ENCODE measurements around the gene DDX28.
"Not testable (repeated sequence)": the region's sequence is repeated elsewhere in the genome, so short reads cannot be mapped to it uniquely, and the experiment has no call there.

DDX28 gene

GRCh38 chr16:67975321-67976105, 47.5 kb downstream of the DDX28 start:
- no peak for DNase-seq
- intact Hi-C loops (cut with DNase I), result no loop called here

DNA sequence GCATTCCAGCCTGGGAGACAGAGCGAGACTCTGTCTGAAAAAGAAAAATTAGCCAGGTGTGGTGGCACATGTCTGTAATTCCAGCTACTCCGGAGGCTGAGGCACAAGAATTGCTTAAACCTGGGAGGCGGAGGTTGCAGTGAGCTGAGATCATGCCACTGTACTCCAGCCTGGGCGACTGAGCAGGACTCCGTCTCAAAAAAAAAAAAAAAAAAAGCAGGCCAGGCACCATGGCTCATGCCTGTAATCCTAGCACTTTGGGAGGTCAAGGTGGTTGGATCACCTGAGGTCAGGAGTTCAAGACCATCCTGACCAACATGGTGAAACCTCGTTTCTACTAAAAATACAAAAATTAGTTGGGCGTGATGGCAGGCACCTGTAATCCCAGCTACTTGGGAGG, 50.7 kb downstream of the DDX28 start:
- DNase-seq; intact Hi-C loops (cut with DNase I): not testable (repeated sequence)

GRCh38 chr16:67971111-67971510, 51.9 kb downstream of the DDX28 start:
- intact Hi-C loops (cut with DNase I), result no loop called here
- no peak for DNase-seq
